ENCODE measurements around the gene FNDC5.

DNA sequence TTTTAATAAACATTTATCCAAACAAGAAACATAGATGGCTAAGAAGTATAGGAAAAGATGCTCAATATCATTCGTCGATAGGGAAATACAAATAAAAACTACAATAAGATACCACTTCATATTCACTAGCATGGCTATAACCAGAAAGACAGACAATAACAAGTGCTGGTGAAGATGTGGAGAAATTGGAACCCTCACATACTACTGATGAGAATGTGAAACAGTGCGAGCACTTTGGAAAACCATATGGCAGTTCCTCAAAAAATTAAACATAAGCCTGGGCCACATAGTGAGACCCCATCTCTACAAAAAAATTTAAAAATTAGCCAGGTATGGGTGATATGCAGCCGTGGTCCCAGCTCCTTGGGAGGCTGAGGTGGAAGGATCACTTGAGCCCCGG lies 39.6 kb upstream of the FNDC5 start:
- TF ChIP-seq, protein P1, sequence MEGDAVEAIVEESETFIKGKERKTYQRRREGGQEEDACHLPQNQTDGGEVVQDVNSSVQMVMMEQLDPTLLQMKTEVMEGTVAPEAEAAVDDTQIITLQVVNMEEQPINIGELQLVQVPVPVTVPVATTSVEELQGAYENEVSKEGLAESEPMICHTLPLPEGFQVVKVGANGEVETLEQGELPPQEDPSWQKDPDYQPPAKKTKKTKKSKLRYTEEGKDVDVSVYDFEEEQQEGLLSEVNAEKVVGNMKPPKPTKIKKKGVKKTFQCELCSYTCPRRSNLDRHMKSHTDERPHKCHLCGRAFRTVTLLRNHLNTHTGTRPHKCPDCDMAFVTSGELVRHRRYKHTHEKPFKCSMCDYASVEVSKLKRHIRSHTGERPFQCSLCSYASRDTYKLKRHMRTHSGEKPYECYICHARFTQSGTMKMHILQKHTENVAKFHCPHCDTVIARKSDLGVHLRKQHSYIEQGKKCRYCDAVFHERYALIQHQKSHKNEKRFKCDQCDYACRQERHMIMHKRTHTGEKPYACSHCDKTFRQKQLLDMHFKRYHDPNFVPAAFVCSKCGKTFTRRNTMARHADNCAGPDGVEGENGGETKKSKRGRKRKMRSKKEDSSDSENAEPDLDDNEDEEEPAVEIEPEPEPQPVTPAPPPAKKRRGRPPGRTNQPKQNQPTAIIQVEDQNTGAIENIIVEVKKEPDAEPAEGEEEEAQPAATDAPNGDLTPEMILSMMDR (IDR thresholded peaks at IDR 0.05) = no peak
- TF ChIP-seq EZH2 (IDR thresholded peaks at IDR 0.05) (no peak), EZH2phosphoT487 (IDR thresholded peaks at IDR 0.05) (no peak)
